ENCODE measurements around the gene PDE4C. TPM values are rescaled to one million over a fixed set of nuclear protein-coding genes. Genes with fewer than 3 reads are reported as not detected.

PDE4C gene
- total RNA-seq, 1 donor from 2014 or later = 69.8 TPM

- no peak for DNase-seq
- H3K4me3 Mint-ChIP-seq (ENCODE audit: unreplicated experiment) = peak overlapping the region; percentile 89
- TF ChIP-seq CTCF (IDR thresholded peaks at IDR 0.05; ENCODE audit: partially characterized antibody, unreplicated experiment) = no peak
- H3K36me3 Mint-ChIP-seq (ENCODE audit: unreplicated experiment) = no peaks in the 10 kb centered on the region
- peak overlapping the region; percentile 86 for H3K27ac Mint-ChIP-seq (ENCODE audit: unreplicated experiment)
- peaks cover 10% of the 10 kb centered on the region for H3K9me3 Mint-ChIP-seq (ENCODE audit: unreplicated experiment)
- peaks cover 9% of the 10 kb centered on the region for H3K4me1 Mint-ChIP-seq (ENCODE audit: low read depth, unreplicated experiment)
- H3K27me3 Mint-ChIP-seq (ENCODE audit: unreplicated experiment) = peaks cover 6% of the 10 kb centered on the region
Measured at GRCh38 chr19:18191640-18192062, 34.6 kb downstream of the PDE4C start.

DNA sequence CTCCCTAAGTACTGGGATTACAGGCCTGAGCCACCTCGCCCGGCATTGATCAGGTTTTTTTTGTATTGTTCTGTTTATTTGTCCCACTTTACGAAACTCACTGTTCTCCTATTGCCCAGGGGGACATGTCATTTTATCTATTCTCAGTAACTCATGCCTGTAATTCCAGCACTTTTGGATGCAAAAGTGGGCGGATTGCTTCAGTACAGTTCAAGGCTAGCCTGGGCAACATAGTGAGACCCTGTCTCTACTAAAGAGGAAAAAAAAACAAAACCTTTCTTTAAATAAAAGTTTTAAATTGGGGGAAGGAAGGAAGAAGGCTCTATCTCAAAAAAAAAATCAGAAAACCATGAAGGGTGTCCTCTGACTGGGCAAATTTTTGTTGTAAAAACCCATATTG is 36.0 kb downstream of the PDE4C start:
- H3K27me3 Mint-ChIP-seq (ENCODE audit: unreplicated experiment) = peaks cover 6% of the 10 kb centered on the region
- H3K27ac Mint-ChIP-seq (ENCODE audit: unreplicated experiment) = no peak overlapping the region
- H3K4me3 Mint-ChIP-seq (ENCODE audit: unreplicated experiment) = no peak overlapping the region
- TF ChIP-seq CTCF (IDR thresholded peaks at IDR 0.05; ENCODE audit: partially characterized antibody, unreplicated experiment) = no peak
- no peaks in the 10 kb centered on the region for H3K36me3 Mint-ChIP-seq (ENCODE audit: unreplicated experiment)
- DNase-seq = no peak
- peaks cover 10% of the 10 kb centered on the region for H3K9me3 Mint-ChIP-seq (ENCODE audit: unreplicated experiment)
- H3K4me1 Mint-ChIP-seq (ENCODE audit: low read depth, unreplicated experiment) = peaks cover 9% of the 10 kb centered on the region

- Mint-ChIP-seq H3K4me3 (ENCODE audit: unreplicated experiment) (no peak overlapping the region), H3K4me1 (ENCODE audit: low read depth, unreplicated experiment) (no peaks in the 10 kb centered on the region), H3K27me3 (ENCODE audit: unreplicated experiment) (no peaks in the 10 kb centered on the region), H3K27ac (ENCODE audit: unreplicated experiment) (no peak overlapping the region), H3K9me3 (ENCODE audit: unreplicated experiment) (peaks cover 2% of the 10 kb centered on the region), H3K36me3 (ENCODE audit: unreplicated experiment) (no peaks in the 10 kb centered on the region)
- TF ChIP-seq CTCF (IDR thresholded peaks at IDR 0.05; ENCODE audit: partially characterized antibody, unreplicated experiment) = no peak
- DNase-seq = no peak
Measured at GRCh38 chr19:18185538-18185937, 40.7 kb downstream of the PDE4C start.

- no peak for DNase-seq
- no peak overlapping the region for H3K27ac Mint-ChIP-seq (ENCODE audit: unreplicated experiment)
- no peak overlapping the region for H3K4me3 Mint-ChIP-seq (ENCODE audit: unreplicated experiment)
- no peak for TF ChIP-seq CTCF (IDR thresholded peaks at IDR 0.05; ENCODE audit: partially characterized antibody, unreplicated experiment)
- no peaks in the 10 kb centered on the region for H3K4me1 Mint-ChIP-seq (ENCODE audit: low read depth, unreplicated experiment)
- H3K36me3 Mint-ChIP-seq (ENCODE audit: unreplicated experiment) = no peaks in the 10 kb centered on the region
- H3K27me3 Mint-ChIP-seq (ENCODE audit: unreplicated experiment) = no peaks in the 10 kb centered on the region
- no peaks in the 10 kb centered on the region for H3K9me3 Mint-ChIP-seq (ENCODE audit: unreplicated experiment)
Measured at GRCh38 chr19:18183529-18183928, 42.7 kb downstream of the PDE4C start.

GRCh38 chr19:18179957-18180356 is 46.3 kb downstream of the PDE4C start:
- Mint-ChIP-seq H3K27me3 (ENCODE audit: unreplicated experiment) (peaks cover 2% of the 10 kb centered on the region), H3K4me1 (ENCODE audit: low read depth, unreplicated experiment) (no peaks in the 10 kb centered on the region), H3K9me3 (ENCODE audit: unreplicated experiment) (no peaks in the 10 kb centered on the region), H3K4me3 (ENCODE audit: unreplicated experiment) (no peak overlapping the region), H3K36me3 (ENCODE audit: unreplicated experiment) (no peaks in the 10 kb centered on the region), H3K27ac (ENCODE audit: unreplicated experiment) (no peak overlapping the region)
- no peak for TF ChIP-seq CTCF (IDR thresholded peaks at IDR 0.05; ENCODE audit: partially characterized antibody, unreplicated experiment)
- no peak for DNase-seq
